Smooth muscle cell (in vitro differentiated cells): ENCODE measurements around the gene TBC1D22A. TPM values are rescaled to one million over a fixed set of nuclear protein-coding genes. Genes with fewer than 3 reads are reported as not detected.

ENCODE experiments used
- DNase-seq: peaks from one replicate; lab custom pipeline; 2025; ENCODE audit not compliant: unreplicated experiment; lab: John Stamatoyannopoulos, UW
- H2AFZ ChIP-seq: fragments of 200-600 bp; sonication (generic); 2 replicates; pipeline ENCODE4 v1.6.0; 2016; ENCODE audit warnings: antibody characterized with exemption, low read depth, mild to moderate bottlenecking
- H3F3A ChIP-seq: fragments of 200-600 bp; sonication (generic); 2 replicates; pipeline ENCODE4 v1.6.0; 2017; ENCODE audit warnings: antibody characterized with exemption, low read depth
- H3K27ac ChIP-seq: fragments of 200-600 bp; sonication (generic); 2 replicates; pipeline ENCODE4 v1.5.1; 2016; ENCODE audit warnings: low read depth, mild to moderate bottlenecking
- H3K27me3 ChIP-seq: fragments of 200-600 bp; sonication (generic); 2 replicates; pipeline ENCODE4 v1.6.1; 2016; ENCODE audit warnings: low read depth, mild to moderate bottlenecking
- H3K36me3 ChIP-seq: fragments of 200-600 bp; sonication (generic); 2 replicates; pipeline ENCODE4 v1.5.1; 2016; ENCODE audit warnings: low read depth
- H3K4me1 ChIP-seq: fragments of 200-600 bp; sonication (generic); 2 replicates; pipeline ENCODE4 v1.5.1; 2016; ENCODE audit warnings: low read depth
- H3K4me2 ChIP-seq: fragments of 200-600 bp; sonication (generic); 2 replicates; pipeline ENCODE4 v1.6.0; 2016; ENCODE audit warnings: mild to moderate bottlenecking
- H3K4me3 ChIP-seq: fragments of 200-600 bp; sonication (generic); 2 replicates; pipeline ENCODE4 v1.5.1; 2016; ENCODE audit warnings: mild to moderate bottlenecking
- H3K79me2 ChIP-seq: fragments of 200-600 bp; sonication (generic); 2 replicates; pipeline ENCODE4 v1.6.0; 2016; ENCODE audit warnings: low read depth, mild to moderate bottlenecking
- H3K9ac ChIP-seq: fragments of 200-600 bp; sonication (generic); 2 replicates; pipeline ENCODE4 v1.6.0; 2016; ENCODE audit warnings: low read depth
- H3K9me3 ChIP-seq: fragments of 200-600 bp; sonication (generic); replicated peaks from 2 replicates; pipeline ENCODE4 v1.5.1; 2016; ENCODE audit warnings: low read depth
- H4K20me1 ChIP-seq: fragments of 200-600 bp; sonication (generic); 2 replicates; pipeline ENCODE4 v1.6.0; 2016; ENCODE audit warnings: low read depth
- CTCF ChIP-seq: fragments of 200-600 bp; sonication (generic); IDR thresholded peaks from 2 replicates; pipeline ENCODE4 v1.5.1; 2017; ENCODE audit warnings: borderline replicate concordance, mild to moderate bottlenecking, antibody characterized with exemption; ENCODE audit not compliant: insufficient read depth, poor library complexity, severe bottlenecking
- WGBS: methylation state at CpG from one replicate; pipeline ENCODE4 v1.1.7; 2016; ENCODE audit warnings: low lambda C conversion rate; 5-methylcytosine and 5-hydroxymethylcytosine counted together
- polyA plus RNA-seq: library from polyadenylated mRNA; unstranded; fragments of >200 nt; fragmentation: Nextera tagmentation; extraction: Ambion mirVana; gene quantifications from 2 replicates; pipeline ENCODE4 v1.2.1, GENCODE V29; 2016
- total RNA-seq: library from RNA; depleted of rRNA; stranded (reverse); fragments of >200 nt; gene quantifications from 2 replicates; pipeline ENCODE4 v1.2.3, GENCODE V29; 2014

The TBC1D22A gene
- total and polyA plus RNA-seq, 2 experiments from 2014 or later = 12.5 to 14.4 TPM

- H3K4me2 ChIP-seq = no peak overlapping the region
- H3K9me3 ChIP-seq = no peaks in the 10 kb centered on the region
- no peak overlapping the region for H3K9ac ChIP-seq
- H3K27ac ChIP-seq = no peak overlapping the region
- no peaks in the 10 kb centered on the region for H3K27me3 ChIP-seq
- H3K79me2 ChIP-seq = peaks cover 47% of the 10 kb centered on the region
- no peak for DNase-seq
- H3K36me3 ChIP-seq = no peaks in the 10 kb centered on the region
- TF ChIP-seq CTCF = no peak
- H3K4me3 ChIP-seq = no peak overlapping the region
- H4K20me1 ChIP-seq = peaks cover 89% of the 10 kb centered on the region
- H3F3A ChIP-seq = no peaks in the 10 kb centered on the region
- H2AFZ ChIP-seq = no peak overlapping the region
- no peaks in the 10 kb centered on the region for H3K4me1 ChIP-seq
- WGBS = 100% methylated on average over 11 of the region's 11 CpGs
Measured at GRCh38 chr22:46777609-46777970, 15.1 kb downstream of the TBC1D22A start.

GRCh38 chr22:46779023-46779422 lies 16.6 kb downstream of the TBC1D22A start:
- no peaks in the 10 kb centered on the region for H3K27me3 ChIP-seq
- H3K4me2 ChIP-seq = no peak overlapping the region
- H2AFZ ChIP-seq = no peak overlapping the region
- no peaks in the 10 kb centered on the region for H3F3A ChIP-seq
- H3K27ac ChIP-seq = no peak overlapping the region
- H4K20me1 ChIP-seq = peaks cover 83% of the 10 kb centered on the region
- H3K36me3 ChIP-seq = no peaks in the 10 kb centered on the region
- H3K79me2 ChIP-seq = peaks cover 47% of the 10 kb centered on the region
- no peak for DNase-seq
- WGBS = 97% methylated on average over 4 of the region's 4 CpGs
- no peak overlapping the region for H3K9ac ChIP-seq
- TF ChIP-seq CTCF = no peak
- no peaks in the 10 kb centered on the region for H3K9me3 ChIP-seq
- no peak overlapping the region for H3K4me3 ChIP-seq
- no peaks in the 10 kb centered on the region for H3K4me1 ChIP-seq

GRCh38 chr22:46779651-46780050 lies 17.2 kb downstream of the TBC1D22A start:
- no peak for DNase-seq
- Histone ChIP-seq H3K27ac (no peak overlapping the region), H3K79me2 (peaks cover 44% of the 10 kb centered on the region), H3K36me3 (no peaks in the 10 kb centered on the region), H3K9me3 (no peaks in the 10 kb centered on the region), H2AFZ (no peak overlapping the region), H3K4me2 (no peak overlapping the region), H3K27me3 (no peaks in the 10 kb centered on the region), H4K20me1 (peaks cover 77% of the 10 kb centered on the region), H3K4me1 (no peaks in the 10 kb centered on the region), H3K9ac (no peak overlapping the region), H3F3A (no peaks in the 10 kb centered on the region), H3K4me3 (no peak overlapping the region)
- no peak for TF ChIP-seq CTCF
- 94% methylated on average over 9 of the region's 9 CpGs for WGBS

GRCh38 chr22:46780453-46780852 lies 18.0 kb downstream of the TBC1D22A start:
- Histone ChIP-seq H3K4me1 (no peaks in the 10 kb centered on the region), H3K9ac (no peak overlapping the region), H2AFZ (no peak overlapping the region), H4K20me1 (peaks cover 70% of the 10 kb centered on the region), H3K4me3 (no peak overlapping the region), H3K9me3 (no peaks in the 10 kb centered on the region), H3K4me2 (no peak overlapping the region), H3K36me3 (no peaks in the 10 kb centered on the region), H3K27me3 (no peaks in the 10 kb centered on the region), H3K27ac (no peak overlapping the region), H3K79me2 (peaks cover 45% of the 10 kb centered on the region), H3F3A (no peaks in the 10 kb centered on the region)
- DNase-seq = no peak
- TF ChIP-seq CTCF = no peak
- WGBS = 94% methylated on average over 9 of the region's 9 CpGs
